H9 (cell line): ENCODE measurements around the gene IQUB. TPM values are rescaled to one million over a fixed set of nuclear protein-coding genes. Genes with fewer than 3 reads are reported as not detected.

Source experiments
- DNase-seq: peaks from one replicate; pipeline ENCODE4 v3.0.0-alpha.2; 2017
- H2AFZ ChIP-seq: one replicate; pipeline ENCODE4 v1.6.1; 2013; ENCODE audit warnings: mild to moderate bottlenecking, low read length, control low read depth, moderate library complexity
- H2AK5ac ChIP-seq: 2 replicates; pipeline ENCODE4 v1.6.1; 2013; ENCODE audit warnings: low read length, control low read depth, mixed read lengths; ENCODE audit not compliant: insufficient read length
- H2BK120ac ChIP-seq: one replicate; pipeline ENCODE4 v1.6.1; 2013; ENCODE audit warnings: low read depth, mild to moderate bottlenecking, low read length, control low read depth, inconsistent platforms; ENCODE audit not compliant: poor library complexity, severe bottlenecking
- H2BK12ac ChIP-seq: 2 replicates; pipeline ENCODE4 v1.6.1; 2013; ENCODE audit warnings: low read length, control low read depth, mixed read lengths, low read depth; ENCODE audit not compliant: insufficient read length
- H2BK15ac ChIP-seq: 2 replicates; pipeline ENCODE4 v1.6.1; 2013; ENCODE audit warnings: low read depth, low read length, control low read depth
- H2BK20ac ChIP-seq: one replicate; pipeline ENCODE4 v1.6.1; 2013; ENCODE audit warnings: low read depth, mild to moderate bottlenecking, low read length, control low read depth, inconsistent platforms; ENCODE audit not compliant: poor library complexity, severe bottlenecking
- H2BK5ac ChIP-seq: 2 replicates; pipeline ENCODE4 v1.6.1; 2013; ENCODE audit warnings: low read length, control low read depth, mixed read lengths; ENCODE audit not compliant: insufficient read length
- H3K14ac ChIP-seq: 2 replicates; pipeline ENCODE4 v1.6.1; 2013; ENCODE audit warnings: low read length, control low read depth; ENCODE audit not compliant: insufficient read depth
- H3K18ac ChIP-seq: 2 replicates; pipeline ENCODE4 v1.6.1; 2013; ENCODE audit warnings: low read depth, mild to moderate bottlenecking, mixed read lengths, low read length, control low read depth; ENCODE audit not compliant: insufficient read length
- H3K23ac ChIP-seq: 2 replicates; pipeline ENCODE4 v1.6.1; 2013; ENCODE audit warnings: low read length, control low read depth, mixed read lengths, low read depth; ENCODE audit not compliant: insufficient read length
- H3K23me2 ChIP-seq: 2 replicates; pipeline ENCODE4 v1.6.1; 2013; ENCODE audit warnings: low read depth, mild to moderate bottlenecking, mixed read lengths, low read length, control low read depth; ENCODE audit not compliant: insufficient read length, poor library complexity, severe bottlenecking
- H3K27ac ChIP-seq: 2 replicates; pipeline ENCODE4 v1.5.1; 2013; ENCODE audit warnings: low read length, control low read depth, mixed read lengths, low read depth; ENCODE audit not compliant: insufficient read length
- H3K27me3 ChIP-seq: 2 replicates; pipeline ENCODE4 v1.6.1; 2013; ENCODE audit warnings: low read length, control low read depth, inconsistent platforms; ENCODE audit not compliant: insufficient read depth
- H3K4ac ChIP-seq: 2 replicates; pipeline ENCODE4 v1.6.1; 2013; ENCODE audit warnings: low read depth, mild to moderate bottlenecking, control low read depth, inconsistent platforms, low read length, moderate library complexity
- H3K4me1 ChIP-seq: 2 replicates; pipeline ENCODE4 v1.6.1; 2013; ENCODE audit warnings: low read length, control low read depth, inconsistent platforms; ENCODE audit not compliant: insufficient read depth
- H3K4me2 ChIP-seq: 2 replicates; pipeline ENCODE4 v1.6.1; 2013; ENCODE audit warnings: low read length, control low read depth, mixed read lengths; ENCODE audit not compliant: insufficient read length, insufficient read depth
- H3K56ac ChIP-seq: 2 replicates; pipeline ENCODE4 v1.6.1; 2013; ENCODE audit warnings: low read depth, mild to moderate bottlenecking, mixed read lengths, low read length, control low read depth; ENCODE audit not compliant: insufficient read length
- H3K79me1 ChIP-seq: 2 replicates; pipeline ENCODE4 v1.6.1; 2013; ENCODE audit warnings: low read depth, mild to moderate bottlenecking, moderate library complexity, low read length, control low read depth, inconsistent platforms; ENCODE audit not compliant: insufficient read depth, poor library complexity, severe bottlenecking
- H3K79me2 ChIP-seq: 2 replicates; pipeline ENCODE4 v1.6.1; 2013; ENCODE audit warnings: low read length, control low read depth, inconsistent platforms; ENCODE audit not compliant: insufficient read depth
- H3K9ac ChIP-seq: 2 replicates; pipeline ENCODE4 v1.6.1; 2013; ENCODE audit warnings: low read length, control low read depth, mixed read lengths; ENCODE audit not compliant: insufficient read length; ENCODE audit errors: extremely low read depth
- H3K9me3 ChIP-seq: one replicate; pipeline ENCODE4 v1.6.1; 2013; ENCODE audit warnings: low read depth, low read length, inconsistent platforms; ENCODE audit not compliant: control insufficient read depth
- H3T11ph ChIP-seq: one replicate; pipeline ENCODE4 v1.6.1; 2013; ENCODE audit warnings: mild to moderate bottlenecking, low read length, control low read depth, inconsistent platforms
- H4K20me1 ChIP-seq: one replicate; pipeline ENCODE4 v1.6.1; 2013; ENCODE audit not compliant: control insufficient read depth, insufficient read length, insufficient read depth
- H4K5ac ChIP-seq: 2 replicates; pipeline ENCODE4 v1.6.1; 2013; ENCODE audit warnings: low read depth, mild to moderate bottlenecking, mixed read lengths, low read length, control low read depth; ENCODE audit not compliant: insufficient read length
- H4K8ac ChIP-seq: replicated peaks from 2 replicates; pipeline ENCODE4 v1.6.1; 2013; ENCODE audit warnings: low read length, control low read depth, mixed read lengths, low read depth; ENCODE audit not compliant: insufficient read length
- H4K91ac ChIP-seq: 2 replicates; pipeline ENCODE4 v1.6.1; 2013; ENCODE audit warnings: low read depth, mild to moderate bottlenecking, moderate library complexity, mixed read lengths, low read length, control low read depth; ENCODE audit not compliant: insufficient read length
- H3K27ac Mint-ChIP-seq, 3 experiments: 2 replicates in 2 of 3; 3 replicates in 1 of 3; pipeline ENCODE4 v1.8.0; 2020 to 2021; ENCODE audit warnings: mixed read lengths in 3 of 3, mild to moderate bottlenecking in 1 of 3, moderate library complexity in 1 of 3
- H3K27me3 Mint-ChIP-seq: 2 replicates; pipeline ENCODE4 v1.8.0; 2021; ENCODE audit warnings: low read depth, mild to moderate bottlenecking, moderate library complexity, mixed read lengths
- H3K36me3 Mint-ChIP-seq, 3 experiments: 2 replicates in 2 of 3; 3 replicates in 1 of 3; pipeline ENCODE4 v1.8.0; 2020 to 2021; ENCODE audit warnings: low read depth in 3 of 3, mixed read lengths in 3 of 3; ENCODE audit not compliant: insufficient read depth in 1 of 3
- H3K4me1 Mint-ChIP-seq, 2 experiments: 2 replicates each; pipeline ENCODE4 v1.8.0; 2020; ENCODE audit warnings: mixed read lengths in 2 of 2
- H3K4me3 Mint-ChIP-seq, 2 experiments: 2 replicates in 1 of 2; 3 replicates in 1 of 2; pipeline ENCODE4 v1.8.0; 2020 to 2021; ENCODE audit warnings: mild to moderate bottlenecking in 2 of 2, mixed read lengths in 2 of 2, moderate library complexity in 1 of 2
- H3K9me3 Mint-ChIP-seq, 2 experiments: 2 replicates in 1 of 2; 3 replicates in 1 of 2; pipeline ENCODE4 v1.8.0; 2020; ENCODE audit warnings: mild to moderate bottlenecking in 2 of 2, mixed read lengths in 2 of 2, moderate library complexity in 1 of 2
- WGBS: extraction: QIAGEN DNeasy Blood & Tissue Kit; methylation state at CpG from one replicate; pipeline ENCODE4 v1.1.7; 2013; ENCODE audit warnings: missing lambda C conversion rate, low lambda C conversion rate, mixed read lengths; ENCODE audit not compliant: insufficient read length; ENCODE audit errors: extremely low coverage; 5-methylcytosine and 5-hydroxymethylcytosine counted together
- total RNA-seq: library from RNA; stranded (reverse); gene quantifications from 2 replicates; pipeline ENCODE4 v1.2.1, GENCODE V29; 2021
- TF ChIP-seq, protein P1 (sequence below): fragments of 200-600 bp; sonication (generic); conservative IDR thresholded peaks from 3 replicates; pipeline ENCODE4 v1.8.0; 2021; ENCODE audit warnings: antibody characterized with exemption, mild to moderate bottlenecking

IQUB gene
- total RNA-seq, 1 experiment from 2014 or later: 0.28 TPM

DNA sequence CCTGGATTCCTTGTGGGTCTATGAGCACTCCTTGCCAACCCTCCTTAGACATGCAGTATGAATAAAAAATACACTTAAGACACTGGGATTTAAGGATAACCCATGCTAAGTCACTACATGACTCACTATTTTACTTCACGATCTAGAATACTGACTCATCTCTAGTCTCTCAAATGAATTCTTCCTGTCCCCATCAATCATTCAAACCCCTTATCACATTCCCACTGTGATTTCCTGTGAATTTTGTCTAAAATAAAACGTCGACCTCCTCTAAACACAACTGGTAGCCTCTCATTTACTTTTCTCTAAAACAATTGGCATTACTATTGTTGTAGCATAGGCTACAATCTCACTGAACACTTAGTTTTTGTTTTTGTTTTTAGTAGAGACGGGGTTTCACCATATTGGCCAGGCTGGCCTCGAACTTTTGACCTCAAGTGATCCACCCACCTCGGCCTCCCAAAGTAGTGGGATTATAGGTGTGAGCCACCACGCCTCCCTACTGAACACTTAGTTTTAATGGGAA is 3.9 kb upstream of the IQUB start:
- H3K9ac ChIP-seq: no peak overlapping the region
- no peaks in the 10 kb centered on the region for H3K9me3 Mint-ChIP-seq
- H2BK120ac ChIP-seq: no peak overlapping the region
- no peak overlapping the region for H2BK5ac ChIP-seq
- H3K27ac Mint-ChIP-seq: peak overlapping the region in 2 of 3 experiments; percentile 18 to 27; a peak in 4 of 7 replicates
- no peaks in the 10 kb centered on the region for H3K79me1 ChIP-seq
- no peaks in the 10 kb centered on the region for H3K4me1 ChIP-seq
- H4K5ac ChIP-seq: no peak overlapping the region
- H3K14ac ChIP-seq: no peak overlapping the region
- H3K4me2 ChIP-seq: no peak overlapping the region
- no peak overlapping the region for H3T11ph ChIP-seq
- no peak overlapping the region for H3K23ac ChIP-seq
- no peak overlapping the region for H3K4ac ChIP-seq
- H3K36me3 Mint-ChIP-seq: peaks cover 0 to 5% (median 5%) of the 10 kb centered on the region in 3 experiments; a peak in 2 of 7 replicates
- no peak overlapping the region for H2AFZ ChIP-seq
- WGBS: no CpG with 5 or more reads among the region's 7 CpGs
- H3K56ac ChIP-seq: no peak overlapping the region
- H2BK15ac ChIP-seq: no peak overlapping the region
- H2BK20ac ChIP-seq: no peak overlapping the region
- H2AK5ac ChIP-seq: no peak overlapping the region
- peaks cover 9 to 10% of the 10 kb centered on the region in 2 experiments for H3K4me1 Mint-ChIP-seq
- no peaks in the 10 kb centered on the region for H3K79me2 ChIP-seq
- H3K9me3 ChIP-seq: no peaks in the 10 kb centered on the region
- H3K18ac ChIP-seq: no peak overlapping the region
- DNase-seq: no peak
- TF ChIP-seq, protein P1, sequence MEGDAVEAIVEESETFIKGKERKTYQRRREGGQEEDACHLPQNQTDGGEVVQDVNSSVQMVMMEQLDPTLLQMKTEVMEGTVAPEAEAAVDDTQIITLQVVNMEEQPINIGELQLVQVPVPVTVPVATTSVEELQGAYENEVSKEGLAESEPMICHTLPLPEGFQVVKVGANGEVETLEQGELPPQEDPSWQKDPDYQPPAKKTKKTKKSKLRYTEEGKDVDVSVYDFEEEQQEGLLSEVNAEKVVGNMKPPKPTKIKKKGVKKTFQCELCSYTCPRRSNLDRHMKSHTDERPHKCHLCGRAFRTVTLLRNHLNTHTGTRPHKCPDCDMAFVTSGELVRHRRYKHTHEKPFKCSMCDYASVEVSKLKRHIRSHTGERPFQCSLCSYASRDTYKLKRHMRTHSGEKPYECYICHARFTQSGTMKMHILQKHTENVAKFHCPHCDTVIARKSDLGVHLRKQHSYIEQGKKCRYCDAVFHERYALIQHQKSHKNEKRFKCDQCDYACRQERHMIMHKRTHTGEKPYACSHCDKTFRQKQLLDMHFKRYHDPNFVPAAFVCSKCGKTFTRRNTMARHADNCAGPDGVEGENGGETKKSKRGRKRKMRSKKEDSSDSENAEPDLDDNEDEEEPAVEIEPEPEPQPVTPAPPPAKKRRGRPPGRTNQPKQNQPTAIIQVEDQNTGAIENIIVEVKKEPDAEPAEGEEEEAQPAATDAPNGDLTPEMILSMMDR: no peak
- H3K27ac ChIP-seq: no peak overlapping the region
- peaks cover 11% of the 10 kb centered on the region for H3K27me3 Mint-ChIP-seq
- H4K91ac ChIP-seq: no peak overlapping the region
- H3K27me3 ChIP-seq: no peaks in the 10 kb centered on the region
- H4K20me1 ChIP-seq: no peaks in the 10 kb centered on the region
- H4K8ac ChIP-seq: no peak overlapping the region
- H3K4me3 Mint-ChIP-seq: no peak overlapping the region
- peaks cover 5% of the 10 kb centered on the region for H3K23me2 ChIP-seq
- H2BK12ac ChIP-seq: no peak overlapping the region
